HG03565 (cell line): Measurements from ENCODE around the gene VWA3B.
"Not testable (repeated sequence)": the region's sequence is repeated elsewhere in the genome, so short reads cannot be mapped to it uniquely, and the experiment has no call there.

ENCODE experiments used
- ATAC-seq: cut with Tn5 transposase; IDR thresholded peaks from one replicate; pipeline ENCODE4 v1.9.1; 2021; ENCODE audit warnings: mild to moderate bottlenecking, moderate library complexity; ENCODE audit not compliant: unreplicated experiment

VWA3B gene

DNA sequence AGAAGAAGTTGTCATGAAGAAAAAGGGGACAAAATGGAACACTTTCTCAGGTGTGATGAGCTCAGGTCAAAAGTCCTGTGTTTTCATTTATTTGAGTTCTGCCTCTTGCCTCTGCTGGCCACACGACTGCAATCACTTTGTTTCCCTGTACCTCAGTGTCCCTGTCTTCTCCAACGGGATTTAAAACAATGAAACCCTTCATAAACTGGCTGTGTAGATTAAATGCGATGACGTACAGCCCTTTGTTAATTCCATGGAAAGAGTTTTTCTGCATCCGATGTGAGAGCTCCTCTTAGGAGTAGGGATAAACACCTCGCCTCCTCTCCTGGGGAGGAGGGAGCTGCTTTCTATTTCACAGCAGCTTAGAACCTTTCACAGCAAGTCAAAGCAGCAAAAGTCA is 207.7 kb downstream of the VWA3B start:
- ATAC-seq, result no peak

DNA sequence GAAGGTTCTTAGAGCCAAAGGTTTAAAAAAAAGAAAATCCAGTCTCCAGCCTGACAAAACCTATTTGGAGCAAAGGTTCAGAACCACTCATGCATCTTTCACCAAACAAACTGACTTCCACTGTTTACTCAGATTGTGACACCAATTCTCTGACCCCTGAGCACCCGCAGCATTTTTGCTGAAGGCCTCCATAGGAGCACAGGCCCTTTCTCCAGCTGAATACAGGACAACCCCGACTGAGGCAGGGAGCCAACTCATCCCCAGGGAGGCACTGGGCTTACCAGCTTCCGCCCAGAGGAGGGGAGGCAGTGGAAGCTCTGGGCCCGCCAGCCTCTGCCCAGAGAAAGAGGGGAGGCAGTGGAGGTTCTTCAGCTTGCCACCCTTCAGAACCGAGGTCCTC is 208.3 kb downstream of the VWA3B start:
- no peak for ATAC-seq

GRCh38 chr2:98295721-98296414 is 208.9 kb downstream of the VWA3B start:
- ATAC-seq, result no peak

GRCh38 chr2:98296440-98296839 is 209.5 kb downstream of the VWA3B start:
- ATAC-seq, result no peak

DNA sequence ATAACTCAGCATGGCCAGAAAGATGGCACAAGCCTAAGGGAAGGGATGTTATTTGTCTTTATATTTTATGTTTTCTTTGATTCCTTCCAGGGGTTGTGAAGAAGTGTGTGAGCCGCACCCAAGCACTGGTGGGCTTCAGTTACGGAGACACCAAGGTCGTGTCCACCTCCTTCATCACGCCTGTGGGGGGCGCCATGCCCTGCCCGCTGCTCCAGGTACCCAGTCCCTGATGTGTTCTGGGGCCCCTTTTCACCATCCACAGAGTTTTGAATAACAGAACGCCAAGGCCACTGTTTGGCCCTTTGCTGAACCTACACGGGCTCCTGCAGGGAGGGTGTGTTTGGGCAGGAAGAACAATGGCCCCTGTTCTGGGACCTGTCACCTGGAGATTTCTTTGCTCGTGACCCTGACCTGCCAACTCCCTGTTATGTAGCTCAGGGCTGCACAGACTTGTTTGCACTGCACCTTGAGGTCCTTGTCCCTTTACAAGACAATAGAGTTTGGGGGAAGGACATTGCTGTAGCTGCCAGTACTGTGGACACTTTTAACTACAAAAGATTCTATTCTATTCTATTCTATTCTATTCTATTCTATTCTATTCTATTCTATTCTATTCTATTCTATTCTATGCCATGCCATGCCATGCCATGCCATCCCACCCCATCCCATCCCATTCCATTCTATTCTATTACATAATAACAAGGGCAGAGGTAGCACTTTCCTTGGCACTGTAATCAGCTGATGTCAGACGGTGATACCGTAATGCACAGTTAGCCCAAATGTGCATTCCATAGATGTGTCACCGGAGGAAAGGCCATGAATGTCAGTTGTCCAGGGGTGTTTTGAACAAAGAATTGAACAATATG is 211.1 kb downstream of the VWA3B start:
- ATAC-seq, result no peak

- ATAC-seq, result no peak
These were observed 211.8 kb downstream of the VWA3B start for GRCh38 chr2:98298683-98299164.

GRCh38 chr2:98299211-98299905 is 212.4 kb downstream of the VWA3B start:
- ATAC-seq, result no peak

- ATAC-seq, result no peak
These were observed 213.3 kb downstream of the VWA3B start for GRCh38 chr2:98300141-98300874.

- no peak for ATAC-seq
These were observed 214.5 kb downstream of the VWA3B start for GRCh38 chr2:98301469-98301868.

DNA sequence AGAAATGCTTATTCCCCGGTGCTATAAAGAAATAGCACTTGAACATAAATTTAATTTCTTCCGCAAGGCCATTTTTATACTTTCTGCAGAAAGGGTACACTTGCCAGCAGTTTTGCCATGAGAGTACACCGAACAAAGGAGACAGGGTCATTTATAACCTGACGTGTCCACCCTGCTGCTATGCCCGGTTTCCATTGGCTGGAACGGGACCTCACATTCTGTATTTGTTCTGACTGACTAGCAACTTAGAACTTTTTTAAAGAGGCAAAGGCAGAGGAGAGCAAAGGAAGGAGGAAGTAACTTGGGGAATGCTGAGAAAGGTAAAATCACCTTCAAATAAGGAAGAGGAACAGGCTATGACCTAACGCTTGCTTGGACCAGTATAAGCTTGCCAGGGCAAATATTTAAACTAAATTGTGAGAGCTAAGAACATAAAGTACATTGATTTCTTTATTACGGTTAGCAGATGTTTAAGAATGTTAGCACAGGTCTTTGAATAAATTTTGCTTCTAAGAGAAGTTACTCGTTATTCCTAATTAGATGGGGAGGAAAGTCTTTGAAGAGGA is 220.2 kb downstream of the VWA3B start:
- ATAC-seq, result not testable (repeated sequence)

DNA sequence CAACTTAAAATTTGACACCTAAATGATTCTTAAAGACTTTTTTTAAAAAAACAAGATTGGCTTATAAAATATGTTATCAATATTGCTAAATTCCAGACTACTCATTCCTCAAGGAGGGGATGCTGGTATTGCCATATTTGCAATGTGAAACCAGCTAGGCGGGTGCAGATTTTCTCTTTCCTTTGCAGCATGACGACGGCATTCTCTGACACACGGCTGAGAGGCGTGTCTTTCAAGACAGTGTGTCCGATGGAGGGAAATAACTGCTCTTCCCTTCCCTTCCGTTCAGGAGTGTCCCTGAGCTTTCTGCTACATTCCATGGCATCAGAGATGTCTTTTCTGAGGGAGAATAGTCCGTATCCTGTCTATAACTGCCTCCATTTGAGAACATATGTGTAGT is 221.1 kb downstream of the VWA3B start:
- ATAC-seq, result no peak

DNA sequence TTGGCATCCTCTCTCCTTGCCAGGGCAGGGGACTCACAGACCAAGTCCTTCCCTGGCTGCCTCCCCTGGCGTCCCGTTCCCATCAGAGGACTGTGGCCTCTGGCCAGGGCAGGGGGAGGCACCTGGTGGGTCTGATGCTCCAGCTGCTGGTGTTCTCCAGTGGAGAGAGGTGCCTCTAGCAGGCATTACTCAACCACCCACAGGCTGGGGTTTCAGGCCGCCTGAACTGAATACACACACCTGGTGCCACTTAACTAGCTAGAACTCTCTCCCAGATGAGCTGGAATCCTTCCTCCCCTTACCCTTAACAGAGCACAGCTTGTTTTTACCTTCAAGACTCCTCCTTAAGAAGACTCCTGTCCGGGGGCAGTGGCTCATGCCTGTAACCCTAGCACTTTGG is 221.6 kb downstream of the VWA3B start:
- ATAC-seq, result no peak

DNA sequence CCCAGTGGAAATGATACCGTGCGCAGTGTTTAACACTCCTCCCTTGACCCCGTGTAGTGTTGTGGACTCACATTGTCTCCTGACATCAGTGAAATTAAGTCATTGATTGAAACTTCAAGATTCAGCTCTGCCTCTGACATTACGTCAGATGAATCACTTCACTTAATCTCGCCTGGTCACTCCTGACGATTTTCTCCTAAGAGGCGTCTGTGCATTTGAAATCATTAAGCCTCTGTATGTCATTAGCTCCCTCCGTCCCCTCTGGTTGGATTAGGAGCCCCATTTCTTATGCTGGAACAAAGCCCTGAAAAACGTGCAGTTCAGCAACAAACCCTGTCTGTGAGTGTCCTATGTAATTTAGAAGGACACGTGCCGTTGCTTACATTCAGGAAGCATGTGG is 222.6 kb downstream of the VWA3B start:
- no peak for ATAC-seq

- ATAC-seq, result no peak
These were observed 223.0 kb downstream of the VWA3B start for GRCh38 chr2:98310010-98310409.

DNA sequence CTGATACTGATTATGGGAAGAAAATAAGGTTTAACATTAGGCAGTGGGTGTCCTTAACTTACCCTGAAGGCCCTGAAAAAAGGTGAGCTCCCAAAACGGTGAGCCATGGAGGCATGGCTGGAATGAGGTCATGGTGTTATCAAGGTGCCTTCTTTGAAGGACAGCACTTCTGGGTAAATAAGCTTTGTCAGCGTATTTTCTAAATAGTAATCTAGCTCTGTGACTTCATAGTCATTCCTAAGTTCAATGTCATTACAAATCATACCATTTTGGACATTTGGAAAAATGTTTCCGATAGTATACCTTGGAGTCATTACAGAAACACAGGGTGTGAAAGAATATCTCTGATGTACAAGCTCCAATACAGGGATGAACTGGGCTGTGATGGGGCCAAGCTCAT is 224.1 kb downstream of the VWA3B start:
- no peak for ATAC-seq

DNA sequence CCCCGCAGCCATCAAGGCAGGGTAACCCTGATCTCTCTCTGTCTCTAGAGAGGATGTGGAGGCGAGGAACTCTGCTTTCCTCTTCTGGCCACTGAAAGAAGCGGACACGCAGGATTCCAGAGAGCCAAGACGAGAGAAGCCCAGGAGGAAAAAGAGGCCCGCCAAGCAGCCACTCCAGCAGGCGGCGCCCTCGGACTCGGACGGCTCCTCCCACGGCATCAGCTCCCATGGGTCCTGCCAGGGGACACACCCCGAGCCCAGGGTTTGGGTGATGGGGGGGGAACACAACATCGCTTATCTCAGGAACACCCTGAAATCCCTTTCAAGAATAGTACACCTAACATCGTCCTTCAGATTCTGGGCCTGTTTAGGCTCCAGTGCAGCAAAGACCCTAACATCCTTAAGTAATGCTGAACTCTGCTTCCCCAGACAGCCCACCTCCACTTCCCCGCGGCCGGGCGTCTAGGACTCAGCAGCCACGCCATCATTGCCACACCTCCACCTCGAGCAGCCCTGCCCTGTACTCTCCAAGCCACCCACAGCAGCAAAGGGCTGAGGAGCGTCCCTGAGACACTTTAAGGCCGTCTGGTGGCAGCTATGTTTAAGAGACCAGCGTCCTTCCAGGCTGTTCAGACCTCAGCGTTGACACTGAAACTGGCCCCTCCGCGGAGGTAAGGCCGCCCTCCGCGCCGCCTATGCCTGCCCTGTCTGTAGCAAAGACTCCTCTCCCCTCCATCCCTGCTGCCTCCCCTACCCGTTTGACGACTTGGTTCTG is 225.0 kb downstream of the VWA3B start:
- ATAC-seq, result no peak

GRCh38 chr2:98313492-98314250 is 226.7 kb downstream of the VWA3B start:
- no peak for ATAC-seq

DNA sequence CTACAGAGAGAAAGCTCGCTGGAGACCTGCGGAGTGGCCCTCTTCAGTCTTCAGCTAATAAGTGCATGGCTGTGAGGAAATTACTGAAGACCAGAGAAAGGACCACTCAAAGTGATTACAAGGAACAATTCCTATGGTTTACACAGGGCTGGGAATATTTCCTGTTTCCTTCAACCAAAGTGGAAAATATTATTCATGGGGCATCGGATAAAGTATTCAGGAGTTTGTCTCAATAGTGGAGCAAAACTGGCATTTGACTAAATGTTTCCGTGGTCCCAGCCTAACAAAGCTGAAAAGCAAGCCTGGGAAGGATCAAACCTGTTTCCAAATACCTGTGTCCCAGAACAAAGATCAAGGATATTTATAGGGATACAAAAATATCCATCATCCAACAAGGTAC is 227.3 kb downstream of the VWA3B start:
- no peak for ATAC-seq

GRCh38 chr2:98315957-98316356 is 229.0 kb downstream of the VWA3B start:
- no peak for ATAC-seq
